GM12872 (cell line): ENCODE results near the gene HOXC6.

ENCODE experiments used
- CTCF ChIP-seq: IDR thresholded peaks from 3 replicates; pipeline ENCODE4 v1.5.1; 2011; ENCODE audit warnings: low read depth, mild to moderate bottlenecking, low read length, moderate library complexity; ENCODE audit not compliant: insufficient read depth

The HOXC6 gene

GRCh38 chr12:54032627-54033100, 4.4 kb downstream of the HOXC6 start, which contains the start of gene HOXC5:
TSS of gene HOXC5 (plus strand) at chr12:54033050. CDS start at chr12:54033123, 73 bp downstream.
- TF ChIP-seq CTCF = peak; percentile 98

- TF ChIP-seq CTCF = no peak
These were observed 5.1 kb downstream of the HOXC6 start for GRCh38 chr12:54033106-54033979.

- TF ChIP-seq CTCF = no peak
These were observed 5.9 kb downstream of the HOXC6 start for GRCh38 chr12:54033980-54034784.

- no peak for TF ChIP-seq CTCF
These were observed 6.6 kb downstream of the HOXC6 start for GRCh38 chr12:54034785-54035310.

GRCh38 chr12:54035568-54036264, 7.5 kb downstream of the HOXC6 start:
- no peak for TF ChIP-seq CTCF

- TF ChIP-seq CTCF = peak; percentile 24; the same call in 1 of the 3 replicates
These were observed 8.6 kb downstream of the HOXC6 start for GRCh38 chr12:54036620-54037359.
